SU-DHL-6 (cell line): ENCODE results near the gene HOMER3.

Source experiments
- EZH2phosphoT487 ChIP-seq: fragments of 200-600 bp; sonication (generic), shearing (Covaris generic); conservative IDR thresholded peaks from 2 replicates; pipeline ENCODE4 v1.6.1; 2018; ENCODE audit warnings: mild to moderate bottlenecking, antibody characterized with exemption, low read length, moderate library complexity, mixed read lengths
- TF ChIP-seq, protein P1 (sequence below): fragments of 200-600 bp; sonication (generic); IDR thresholded peaks from one replicate; pipeline ENCODE4 v1.5.1; 2017; ENCODE audit warnings: antibody characterized with exemption, mild to moderate bottlenecking, low read length, moderate library complexity; ENCODE audit not compliant: insufficient read depth, poor library complexity, severe bottlenecking

- TF ChIP-seq, protein P1, sequence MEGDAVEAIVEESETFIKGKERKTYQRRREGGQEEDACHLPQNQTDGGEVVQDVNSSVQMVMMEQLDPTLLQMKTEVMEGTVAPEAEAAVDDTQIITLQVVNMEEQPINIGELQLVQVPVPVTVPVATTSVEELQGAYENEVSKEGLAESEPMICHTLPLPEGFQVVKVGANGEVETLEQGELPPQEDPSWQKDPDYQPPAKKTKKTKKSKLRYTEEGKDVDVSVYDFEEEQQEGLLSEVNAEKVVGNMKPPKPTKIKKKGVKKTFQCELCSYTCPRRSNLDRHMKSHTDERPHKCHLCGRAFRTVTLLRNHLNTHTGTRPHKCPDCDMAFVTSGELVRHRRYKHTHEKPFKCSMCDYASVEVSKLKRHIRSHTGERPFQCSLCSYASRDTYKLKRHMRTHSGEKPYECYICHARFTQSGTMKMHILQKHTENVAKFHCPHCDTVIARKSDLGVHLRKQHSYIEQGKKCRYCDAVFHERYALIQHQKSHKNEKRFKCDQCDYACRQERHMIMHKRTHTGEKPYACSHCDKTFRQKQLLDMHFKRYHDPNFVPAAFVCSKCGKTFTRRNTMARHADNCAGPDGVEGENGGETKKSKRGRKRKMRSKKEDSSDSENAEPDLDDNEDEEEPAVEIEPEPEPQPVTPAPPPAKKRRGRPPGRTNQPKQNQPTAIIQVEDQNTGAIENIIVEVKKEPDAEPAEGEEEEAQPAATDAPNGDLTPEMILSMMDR = no peak
- TF ChIP-seq EZH2phosphoT487 = no peak
These were observed 5.9 kb upstream of the HOMER3 start for GRCh38 chr19:18946918-18947317.
